ENCODE data around the gene VSIR.

The VSIR gene

DNA sequence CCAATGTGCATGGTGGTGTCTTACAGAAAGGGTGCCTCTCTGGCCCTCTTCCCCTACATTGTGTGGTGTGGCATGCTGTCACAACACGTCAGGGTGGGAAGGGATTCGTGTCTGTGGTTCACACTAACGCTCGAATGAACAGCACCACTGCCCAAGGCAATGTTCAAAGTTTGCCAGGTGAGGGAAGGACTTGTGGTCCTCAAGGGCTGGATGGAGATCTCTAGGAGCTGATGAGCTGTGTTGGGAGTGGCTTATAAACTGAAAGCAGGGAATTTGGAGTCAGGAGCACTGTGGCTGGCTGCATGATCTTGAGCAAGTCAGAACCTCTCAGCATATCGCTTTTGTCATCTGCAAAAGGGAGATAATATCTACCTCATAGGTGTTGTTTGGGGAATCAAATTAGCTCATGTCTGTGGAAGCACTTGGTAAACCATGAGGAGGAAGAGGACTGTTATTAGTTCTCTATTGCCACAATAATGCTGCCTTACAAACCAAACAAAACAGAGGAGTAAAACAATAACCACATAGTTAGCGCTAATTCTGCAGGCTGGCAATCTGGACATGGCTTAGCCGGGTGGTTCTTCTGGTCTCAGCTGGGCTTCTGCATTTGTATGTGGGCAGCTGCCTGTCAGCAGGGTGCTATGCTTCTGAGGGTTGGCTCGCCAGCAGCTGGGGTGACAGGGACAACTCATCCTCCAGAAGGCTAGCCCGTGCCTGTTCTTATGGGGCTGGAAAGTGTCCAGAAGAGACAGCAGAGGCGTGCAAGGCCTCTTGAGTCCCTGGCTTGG is 30.8 kb downstream of the VSIR start:
- TF ChIP-seq, protein P1, sequence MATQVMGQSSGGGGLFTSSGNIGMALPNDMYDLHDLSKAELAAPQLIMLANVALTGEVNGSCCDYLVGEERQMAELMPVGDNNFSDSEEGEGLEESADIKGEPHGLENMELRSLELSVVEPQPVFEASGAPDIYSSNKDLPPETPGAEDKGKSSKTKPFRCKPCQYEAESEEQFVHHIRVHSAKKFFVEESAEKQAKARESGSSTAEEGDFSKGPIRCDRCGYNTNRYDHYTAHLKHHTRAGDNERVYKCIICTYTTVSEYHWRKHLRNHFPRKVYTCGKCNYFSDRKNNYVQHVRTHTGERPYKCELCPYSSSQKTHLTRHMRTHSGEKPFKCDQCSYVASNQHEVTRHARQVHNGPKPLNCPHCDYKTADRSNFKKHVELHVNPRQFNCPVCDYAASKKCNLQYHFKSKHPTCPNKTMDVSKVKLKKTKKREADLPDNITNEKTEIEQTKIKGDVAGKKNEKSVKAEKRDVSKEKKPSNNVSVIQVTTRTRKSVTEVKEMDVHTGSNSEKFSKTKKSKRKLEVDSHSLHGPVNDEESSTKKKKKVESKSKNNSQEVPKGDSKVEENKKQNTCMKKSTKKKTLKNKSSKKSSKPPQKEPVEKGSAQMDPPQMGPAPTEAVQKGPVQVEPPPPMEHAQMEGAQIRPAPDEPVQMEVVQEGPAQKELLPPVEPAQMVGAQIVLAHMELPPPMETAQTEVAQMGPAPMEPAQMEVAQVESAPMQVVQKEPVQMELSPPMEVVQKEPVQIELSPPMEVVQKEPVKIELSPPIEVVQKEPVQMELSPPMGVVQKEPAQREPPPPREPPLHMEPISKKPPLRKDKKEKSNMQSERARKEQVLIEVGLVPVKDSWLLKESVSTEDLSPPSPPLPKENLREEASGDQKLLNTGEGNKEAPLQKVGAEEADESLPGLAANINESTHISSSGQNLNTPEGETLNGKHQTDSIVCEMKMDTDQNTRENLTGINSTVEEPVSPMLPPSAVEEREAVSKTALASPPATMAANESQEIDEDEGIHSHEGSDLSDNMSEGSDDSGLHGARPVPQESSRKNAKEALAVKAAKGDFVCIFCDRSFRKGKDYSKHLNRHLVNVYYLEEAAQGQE (IDR thresholded peaks at IDR 0.05; ENCODE audit: insufficient read depth in 1 of 2, low read depth in 2 of 2, low read length in 2 of 2), result no peak
- TF ChIP-seq POLR2AphosphoS5 (IDR thresholded peaks at IDR 0.05; ENCODE audit: low read depth, low read length) (no peak), FOXP2 (optimal IDR thresholded peaks at IDR 0.05; ENCODE audit: borderline replicate concordance, extremely low read depth, extremely low read length, insufficient read depth) (no peak), TAF1 (IDR thresholded peaks at IDR 0.05; ENCODE audit: borderline replicate concordance, insufficient read depth, low read length) (no peak), SIN3A (IDR thresholded peaks at IDR 0.05; ENCODE audit: borderline replicate concordance, insufficient read depth, low read length) (no peak)

DNA sequence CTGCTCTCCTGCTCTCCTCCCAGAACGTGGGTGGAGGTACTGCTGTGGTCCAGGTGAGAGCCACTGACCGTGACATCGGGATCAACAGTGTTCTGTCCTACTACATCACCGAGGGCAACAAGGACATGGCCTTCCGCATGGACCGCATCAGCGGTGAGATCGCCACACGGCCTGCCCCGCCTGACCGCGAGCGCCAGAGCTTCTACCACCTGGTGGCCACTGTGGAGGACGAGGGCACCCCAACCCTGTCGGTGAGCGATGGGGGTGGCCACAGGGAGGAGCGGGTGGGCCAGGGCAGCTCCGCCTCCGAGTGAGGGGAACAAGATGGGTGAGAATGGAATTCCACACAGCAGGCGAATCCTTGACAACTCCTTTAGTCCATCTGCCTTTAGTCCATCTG is 31.6 kb downstream of the VSIR start:
- TF ChIP-seq TAF1 (IDR thresholded peaks at IDR 0.05; ENCODE audit: borderline replicate concordance, insufficient read depth, low read length) (no peak), SIN3A (IDR thresholded peaks at IDR 0.05; ENCODE audit: borderline replicate concordance, insufficient read depth, low read length) (no peak), POLR2AphosphoS5 (IDR thresholded peaks at IDR 0.05; ENCODE audit: low read depth, low read length) (no peak), FOXP2 (optimal IDR thresholded peaks at IDR 0.05; ENCODE audit: borderline replicate concordance, extremely low read depth, extremely low read length, insufficient read depth) (no peak)
- TF ChIP-seq, protein P1 (IDR thresholded peaks at IDR 0.05; ENCODE audit: insufficient read depth in 1 of 2, low read depth in 2 of 2, low read length in 2 of 2), result no peak

DNA sequence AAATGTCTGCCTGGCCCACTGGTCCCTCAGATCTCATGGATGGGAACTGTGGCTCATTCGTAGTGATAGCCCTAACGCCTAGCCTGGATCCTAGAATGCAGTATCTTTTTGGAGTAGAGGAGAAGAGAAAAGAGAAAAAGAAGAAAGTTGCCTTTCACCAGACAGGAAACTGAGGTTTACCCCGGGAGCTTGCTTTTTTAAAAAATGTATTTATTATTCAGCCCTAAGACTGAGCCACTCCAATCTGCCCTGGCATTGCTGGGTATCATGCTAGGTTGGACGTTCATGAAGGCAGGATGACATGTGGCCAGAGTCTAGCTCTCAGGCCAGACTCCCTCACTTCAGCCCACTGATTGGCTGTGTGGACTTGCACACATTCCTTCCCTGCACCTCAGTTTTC is 32.3 kb downstream of the VSIR start:
- TF ChIP-seq TAF1 (IDR thresholded peaks at IDR 0.05; ENCODE audit: borderline replicate concordance, insufficient read depth, low read length) (no peak), FOXP2 (optimal IDR thresholded peaks at IDR 0.05; ENCODE audit: borderline replicate concordance, extremely low read depth, extremely low read length, insufficient read depth) (no peak), POLR2AphosphoS5 (IDR thresholded peaks at IDR 0.05; ENCODE audit: low read depth, low read length) (no peak), SIN3A (IDR thresholded peaks at IDR 0.05; ENCODE audit: borderline replicate concordance, insufficient read depth, low read length) (no peak)
- TF ChIP-seq, protein P1 (IDR thresholded peaks at IDR 0.05; ENCODE audit: insufficient read depth in 1 of 2, low read depth in 2 of 2, low read length in 2 of 2), result no peak

DNA sequence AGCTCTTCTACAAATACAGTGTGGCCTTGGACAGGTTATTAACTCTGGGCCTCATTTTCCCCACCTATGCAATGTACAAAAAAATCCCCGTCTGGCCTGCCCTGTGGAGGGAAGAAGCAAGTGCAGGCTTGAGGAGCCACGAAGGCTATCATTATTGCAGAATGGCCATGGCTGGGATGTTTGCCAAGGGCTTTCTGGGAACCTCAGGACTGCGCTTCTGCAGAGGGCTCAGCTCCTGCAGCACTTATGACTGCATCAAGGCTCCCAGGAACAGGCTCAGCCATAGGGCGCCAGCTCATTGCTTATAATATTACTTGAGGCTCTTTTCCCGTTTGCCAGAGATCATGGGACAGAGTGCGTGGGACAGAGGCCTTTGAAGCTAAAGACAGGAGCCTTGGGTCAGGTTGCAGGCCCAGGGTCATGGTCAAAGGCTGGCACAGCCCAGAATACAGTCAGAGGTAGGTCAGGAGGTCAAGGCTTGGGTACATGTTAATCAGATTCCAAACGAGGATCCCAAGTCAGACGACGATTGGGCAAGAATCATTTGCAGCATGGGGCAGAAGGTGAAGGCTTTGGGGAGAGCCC is 33.2 kb downstream of the VSIR start:
- TF ChIP-seq FOXP2 (optimal IDR thresholded peaks at IDR 0.05; ENCODE audit: borderline replicate concordance, extremely low read depth, extremely low read length, insufficient read depth) (no peak), TAF1 (IDR thresholded peaks at IDR 0.05; ENCODE audit: borderline replicate concordance, insufficient read depth, low read length) (no peak), SIN3A (IDR thresholded peaks at IDR 0.05; ENCODE audit: borderline replicate concordance, insufficient read depth, low read length) (no peak), POLR2AphosphoS5 (IDR thresholded peaks at IDR 0.05; ENCODE audit: low read depth, low read length) (no peak)
- TF ChIP-seq, protein P1 (IDR thresholded peaks at IDR 0.05; ENCODE audit: insufficient read depth in 1 of 2, low read depth in 2 of 2, low read length in 2 of 2), result no peak

Data from PFSK-1 (cell line).